K562 (cell line): ENCODE results near the gene MBD5.

Source experiments
- CHD2 ChIP-seq: IDR thresholded peaks from 2 replicates; pipeline ENCODE4 v1.6.1; 2011; ENCODE audit warnings: low read depth, low read length
- EZH2 ChIP-seq: IDR thresholded peaks from 2 replicates; pipeline ENCODE4 v1.6.1; 2012; ENCODE audit warnings: low read depth, mild to moderate bottlenecking, inconsistent platforms, low read length, borderline replicate concordance
- KLF1 ChIP-seq: fragments of 450-650 bp; IDR thresholded peaks from 2 replicates; pipeline ENCODE4 v1.6.1; 2016; ENCODE audit warnings: missing genetic modification characterization, missing compliant biosample characterization
- MAFK ChIP-seq: IDR thresholded peaks from 2 replicates; pipeline ENCODE4 v1.6.1; 2011; ENCODE audit warnings: low read length, improper control_type of control experiment
- ZNF140 ChIP-seq: fragments of 250-450 bp; sonication (Bioruptor Pico); IDR thresholded peaks from 2 replicates; pipeline ENCODE4 v1.8.0; 2021; ENCODE audit warnings: moderate library complexity, mild to moderate bottlenecking, inconsistent platforms
- TF ChIP-seq, protein P1 (sequence below): IDR thresholded peaks from 2 replicates; pipeline ENCODE4 v1.6.1; 2016; ENCODE audit warnings: missing genetic modification characterization, missing compliant biosample characterization
- TF ChIP-seq, protein P2 (sequence below), 3 experiments: IDR thresholded peaks in 2 of 3; conservative IDR thresholded peaks in 1 of 3; 2 replicates each; pipeline ENCODE4 v1.5.1; 2011 to 2012; ENCODE audit warnings: low read length in 3 of 3, mild to moderate bottlenecking in 3 of 3, control low read depth in 2 of 3, improper control_type of control experiment in 1 of 3, inconsistent platforms in 1 of 3, low read depth in 1 of 3, mixed read lengths in 1 of 3, moderate library complexity in 1 of 3; ENCODE audit not compliant: insufficient read depth in 2 of 3

DNA sequence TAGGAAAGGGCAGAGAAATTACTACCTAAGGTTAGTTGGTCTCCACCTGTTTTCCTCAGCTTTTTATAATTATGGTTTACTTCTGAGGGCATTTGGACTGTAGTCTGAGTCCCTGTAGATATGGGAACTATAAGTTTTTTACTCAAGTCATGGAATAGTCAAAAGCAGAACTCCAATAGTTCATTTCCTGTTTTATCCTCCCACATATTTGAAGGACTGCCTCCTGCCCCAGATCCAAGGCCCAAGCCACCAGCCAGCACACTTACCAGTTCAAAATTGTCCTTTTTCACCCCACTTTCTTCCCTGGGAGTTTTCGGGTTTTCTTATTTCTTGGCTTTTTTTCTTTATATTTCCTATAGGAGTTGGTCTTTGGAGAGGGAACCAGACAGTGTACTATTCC is 164.1 kb downstream of the MBD5 start:
- TF ChIP-seq, protein P1, sequence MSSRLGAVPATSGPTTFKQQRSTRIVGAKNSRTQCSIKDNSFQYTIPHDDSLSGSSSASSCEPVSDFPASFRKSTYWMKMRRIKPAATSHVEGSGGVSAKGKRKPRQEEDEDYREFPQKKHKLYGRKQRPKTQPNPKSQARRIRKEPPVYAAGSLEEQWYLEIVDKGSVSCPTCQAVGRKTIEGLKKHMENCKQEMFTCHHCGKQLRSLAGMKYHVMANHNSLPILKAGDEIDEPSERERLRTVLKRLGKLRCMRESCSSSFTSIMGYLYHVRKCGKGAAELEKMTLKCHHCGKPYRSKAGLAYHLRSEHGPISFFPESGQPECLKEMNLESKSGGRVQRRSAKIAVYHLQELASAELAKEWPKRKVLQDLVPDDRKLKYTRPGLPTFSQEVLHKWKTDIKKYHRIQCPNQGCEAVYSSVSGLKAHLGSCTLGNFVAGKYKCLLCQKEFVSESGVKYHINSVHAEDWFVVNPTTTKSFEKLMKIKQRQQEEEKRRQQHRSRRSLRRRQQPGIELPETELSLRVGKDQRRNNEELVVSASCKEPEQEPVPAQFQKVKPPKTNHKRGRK (tag), result no peak
- TF ChIP-seq, protein P2, sequence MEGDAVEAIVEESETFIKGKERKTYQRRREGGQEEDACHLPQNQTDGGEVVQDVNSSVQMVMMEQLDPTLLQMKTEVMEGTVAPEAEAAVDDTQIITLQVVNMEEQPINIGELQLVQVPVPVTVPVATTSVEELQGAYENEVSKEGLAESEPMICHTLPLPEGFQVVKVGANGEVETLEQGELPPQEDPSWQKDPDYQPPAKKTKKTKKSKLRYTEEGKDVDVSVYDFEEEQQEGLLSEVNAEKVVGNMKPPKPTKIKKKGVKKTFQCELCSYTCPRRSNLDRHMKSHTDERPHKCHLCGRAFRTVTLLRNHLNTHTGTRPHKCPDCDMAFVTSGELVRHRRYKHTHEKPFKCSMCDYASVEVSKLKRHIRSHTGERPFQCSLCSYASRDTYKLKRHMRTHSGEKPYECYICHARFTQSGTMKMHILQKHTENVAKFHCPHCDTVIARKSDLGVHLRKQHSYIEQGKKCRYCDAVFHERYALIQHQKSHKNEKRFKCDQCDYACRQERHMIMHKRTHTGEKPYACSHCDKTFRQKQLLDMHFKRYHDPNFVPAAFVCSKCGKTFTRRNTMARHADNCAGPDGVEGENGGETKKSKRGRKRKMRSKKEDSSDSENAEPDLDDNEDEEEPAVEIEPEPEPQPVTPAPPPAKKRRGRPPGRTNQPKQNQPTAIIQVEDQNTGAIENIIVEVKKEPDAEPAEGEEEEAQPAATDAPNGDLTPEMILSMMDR (IDR thresholded peaks at IDR 0.05 in 2 of 3, conservative IDR thresholded peaks at IDR 0.05 in 1 of 3; ENCODE audit: insufficient read depth in 2 of 3, low read depth in 1 of 3, low read length in 3 of 3), result no peak
- TF ChIP-seq KLF1 (tag) (no peak), MAFK (no peak), ZNF140 (CRISPR knock-in tag) (no peak), CHD2 (no peak), EZH2 (no peak)
